Rectal smooth muscle tissue (tissue), 1 donor: Measurements from ENCODE around the gene EHBP1.

Experiments used
- H3K27ac ChIP-seq: one replicate; pipeline ENCODE4 v1.7.0; 2013; ENCODE audit warnings: low read depth, low read length, inconsistent platforms
- H3K27me3 ChIP-seq: one replicate; pipeline ENCODE4 v1.7.0; 2013; ENCODE audit warnings: low read length; ENCODE audit not compliant: control insufficient read depth, insufficient read depth
- H3K36me3 ChIP-seq: one replicate; pipeline ENCODE4 v1.7.0; 2013; ENCODE audit warnings: low read length; ENCODE audit not compliant: control insufficient read depth, insufficient read depth
- H3K4me1 ChIP-seq: one replicate; pipeline ENCODE4 v1.7.0; 2013; ENCODE audit warnings: low read length; ENCODE audit not compliant: control insufficient read depth, insufficient read depth
- H3K4me3 ChIP-seq: one replicate; pipeline ENCODE4 v1.7.0; 2013; ENCODE audit warnings: low read length
- H3K9ac ChIP-seq: one replicate; pipeline ENCODE4 v1.7.0; 2013; ENCODE audit warnings: low read length

Gene EHBP1

DNA sequence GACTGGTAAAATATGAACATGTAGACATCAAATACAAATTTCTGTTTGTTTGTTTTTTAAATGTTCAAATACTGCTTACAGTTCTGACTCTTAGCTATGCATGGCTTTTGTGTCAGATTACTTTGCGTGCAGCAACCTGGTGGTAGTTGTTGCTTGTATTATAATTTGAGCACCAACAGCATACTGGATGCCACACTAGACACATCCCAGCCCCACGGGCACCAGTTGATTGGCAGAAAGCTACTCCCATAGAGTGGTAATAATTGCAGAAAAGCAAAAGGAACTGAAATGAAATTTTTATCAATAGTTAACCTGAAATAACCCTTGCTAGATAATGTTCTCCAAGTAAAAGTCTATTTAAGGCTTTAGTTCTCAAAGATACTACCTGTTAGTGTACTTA is 91.6 kb downstream of the EHBP1 start:
- Histone ChIP-seq H3K36me3 (no peaks in the 10 kb centered on the region), H3K4me3 (no peak overlapping the region), H3K9ac (no peak overlapping the region), H3K27ac (no peak overlapping the region), H3K27me3 (no peaks in the 10 kb centered on the region), H3K4me1 (peaks cover 19% of the 10 kb centered on the region)

- H3K27ac ChIP-seq: no peak overlapping the region
- no peaks in the 10 kb centered on the region for H3K36me3 ChIP-seq
- no peak overlapping the region for H3K9ac ChIP-seq
- H3K4me3 ChIP-seq: no peak overlapping the region
- H3K27me3 ChIP-seq: no peaks in the 10 kb centered on the region
- H3K4me1 ChIP-seq: peaks cover 9% of the 10 kb centered on the region
Observed at GRCh38 chr2:62800618-62801017, 95.1 kb downstream of the EHBP1 start.

DNA sequence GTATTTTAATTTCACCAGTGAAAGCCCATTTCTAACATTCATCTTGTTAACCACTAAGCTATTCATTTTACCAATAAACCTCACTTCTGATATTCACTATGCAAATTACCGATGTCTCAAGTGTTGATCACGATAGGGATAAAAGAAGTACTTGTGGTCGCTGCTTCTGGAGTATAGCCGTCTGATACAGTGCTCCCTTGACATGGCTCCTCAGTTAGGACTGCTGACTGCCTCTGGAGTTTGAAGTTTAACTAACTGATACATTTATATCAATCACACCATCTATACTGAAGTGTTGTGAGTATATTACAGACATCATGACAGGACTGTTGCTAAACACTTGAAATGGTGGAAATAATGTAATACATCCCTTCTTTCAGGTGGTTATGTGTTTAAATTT is 95.6 kb downstream of the EHBP1 start:
- Histone ChIP-seq H3K9ac (no peak overlapping the region), H3K4me1 (peaks cover 5% of the 10 kb centered on the region), H3K27me3 (no peaks in the 10 kb centered on the region), H3K36me3 (no peaks in the 10 kb centered on the region), H3K27ac (no peak overlapping the region), H3K4me3 (no peak overlapping the region)

DNA sequence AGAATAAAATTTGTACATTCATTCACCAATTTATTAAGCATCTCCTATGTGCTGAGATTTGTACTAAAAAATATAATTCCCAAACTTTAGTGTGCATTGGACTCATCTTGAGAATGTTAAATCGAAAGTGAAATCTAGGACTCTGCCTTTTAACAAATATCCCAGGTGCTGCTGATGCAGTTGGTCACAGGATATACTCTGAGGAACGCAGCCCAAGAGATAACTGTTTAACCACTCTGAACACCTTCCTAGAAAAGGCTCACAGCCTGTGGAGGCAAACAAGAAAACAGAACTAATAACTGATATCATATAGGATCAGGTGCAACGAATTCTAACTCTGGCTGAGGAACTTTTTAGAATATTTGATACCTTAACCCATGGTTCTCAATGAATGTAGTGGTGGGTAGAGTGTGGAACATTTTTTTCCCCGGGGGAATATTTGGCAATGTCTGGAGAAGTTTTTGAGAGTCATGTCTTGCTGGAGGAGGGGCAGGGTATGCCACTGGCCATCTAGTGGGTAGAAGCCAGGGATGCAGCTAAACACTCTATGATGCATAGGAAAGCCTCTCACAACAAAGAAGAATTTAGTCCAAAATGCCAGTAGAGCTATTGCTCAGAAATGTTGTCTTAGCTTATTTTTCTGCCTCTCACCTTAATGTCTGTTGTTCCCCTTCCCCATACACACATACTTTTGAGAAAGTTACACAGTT is 96.5 kb downstream of the EHBP1 start:
- Histone ChIP-seq H3K9ac (no peak overlapping the region), H3K27ac (no peak overlapping the region)

DNA sequence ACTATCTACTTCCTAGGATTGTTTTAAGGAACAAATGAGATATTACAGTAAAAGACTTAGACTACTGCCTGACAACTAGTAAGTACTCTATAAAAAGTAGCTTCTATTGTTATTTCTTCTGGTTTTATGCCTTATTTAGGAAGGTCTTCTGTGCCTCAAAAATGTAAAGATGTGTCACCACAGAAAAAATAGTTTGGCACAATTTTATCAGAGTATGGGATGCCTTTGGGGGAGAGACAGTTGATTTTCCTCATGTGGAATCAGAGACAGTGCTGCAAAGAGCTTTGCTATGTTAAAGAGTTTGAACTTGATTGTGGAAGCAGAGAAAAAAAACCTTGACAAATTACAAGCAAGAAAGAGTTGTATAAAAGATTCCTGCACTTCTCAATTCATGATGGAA is 98.4 kb downstream of the EHBP1 start:
- H3K36me3 ChIP-seq: no peaks in the 10 kb centered on the region
- no peaks in the 10 kb centered on the region for H3K27me3 ChIP-seq
- H3K27ac ChIP-seq: no peak overlapping the region
- H3K4me3 ChIP-seq: no peak overlapping the region
- peaks cover 2% of the 10 kb centered on the region for H3K4me1 ChIP-seq
- H3K9ac ChIP-seq: no peak overlapping the region

More for the DNA sequence above, 96.5 kb downstream of the EHBP1 start:
- Histone ChIP-seq H3K4me3 (no peak overlapping the region), H3K27me3 (no peaks in the 10 kb centered on the region), H3K36me3 (no peaks in the 10 kb centered on the region), H3K4me1 (peaks cover 2% of the 10 kb centered on the region)

- no peak overlapping the region for H3K9ac ChIP-seq
- H3K4me3 ChIP-seq: no peak overlapping the region
- no peaks in the 10 kb centered on the region for H3K27me3 ChIP-seq
- H3K4me1 ChIP-seq: peaks cover 2% of the 10 kb centered on the region
- no peaks in the 10 kb centered on the region for H3K36me3 ChIP-seq
- no peak overlapping the region for H3K27ac ChIP-seq
Observed at GRCh38 chr2:62806231-62806630, 100.7 kb downstream of the EHBP1 start.

GRCh38 chr2:62808554-62808953 is 103.0 kb downstream of the EHBP1 start:
- no peaks in the 10 kb centered on the region for H3K27me3 ChIP-seq
- H3K27ac ChIP-seq: no peak overlapping the region
- no peaks in the 10 kb centered on the region for H3K4me1 ChIP-seq
- no peak overlapping the region for H3K4me3 ChIP-seq
- no peak overlapping the region for H3K9ac ChIP-seq
- no peaks in the 10 kb centered on the region for H3K36me3 ChIP-seq

GRCh38 chr2:62811086-62811485 is 105.6 kb downstream of the EHBP1 start:
- H3K4me3 ChIP-seq: no peak overlapping the region
- H3K9ac ChIP-seq: no peak overlapping the region
- H3K27ac ChIP-seq: no peak overlapping the region
- H3K27me3 ChIP-seq: no peaks in the 10 kb centered on the region
- no peaks in the 10 kb centered on the region for H3K4me1 ChIP-seq
- no peaks in the 10 kb centered on the region for H3K36me3 ChIP-seq

DNA sequence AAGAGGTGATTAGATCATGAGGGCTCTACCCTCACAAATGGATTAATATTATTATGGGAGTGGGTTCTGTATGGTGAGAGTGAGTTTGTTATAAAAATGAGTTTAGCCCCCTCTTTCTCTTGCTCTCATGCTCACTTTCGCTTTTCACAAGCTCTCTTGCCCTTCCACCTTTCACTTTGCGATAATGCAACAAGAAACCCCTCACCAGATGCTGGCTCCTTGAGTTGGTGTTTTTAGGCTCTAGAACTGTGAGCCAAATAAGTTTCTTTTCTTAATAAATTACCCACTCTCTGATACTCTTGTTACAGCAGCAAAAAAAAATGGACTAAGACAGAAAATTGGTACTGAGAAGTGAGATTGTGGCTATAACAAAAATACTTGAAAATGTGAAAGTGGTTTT is 106.5 kb downstream of the EHBP1 start:
- H3K4me1 ChIP-seq: no peaks in the 10 kb centered on the region
- no peak overlapping the region for H3K9ac ChIP-seq
- no peaks in the 10 kb centered on the region for H3K36me3 ChIP-seq
- no peak overlapping the region for H3K4me3 ChIP-seq
- no peak overlapping the region for H3K27ac ChIP-seq
- no peaks in the 10 kb centered on the region for H3K27me3 ChIP-seq

GRCh38 chr2:62812921-62813825 is 107.7 kb downstream of the EHBP1 start:
- H3K9ac ChIP-seq: no peak overlapping the region
- no peaks in the 10 kb centered on the region for H3K36me3 ChIP-seq
- H3K4me1 ChIP-seq: no peaks in the 10 kb centered on the region
- no peak overlapping the region for H3K4me3 ChIP-seq
- no peaks in the 10 kb centered on the region for H3K27me3 ChIP-seq
- no peak overlapping the region for H3K27ac ChIP-seq

DNA sequence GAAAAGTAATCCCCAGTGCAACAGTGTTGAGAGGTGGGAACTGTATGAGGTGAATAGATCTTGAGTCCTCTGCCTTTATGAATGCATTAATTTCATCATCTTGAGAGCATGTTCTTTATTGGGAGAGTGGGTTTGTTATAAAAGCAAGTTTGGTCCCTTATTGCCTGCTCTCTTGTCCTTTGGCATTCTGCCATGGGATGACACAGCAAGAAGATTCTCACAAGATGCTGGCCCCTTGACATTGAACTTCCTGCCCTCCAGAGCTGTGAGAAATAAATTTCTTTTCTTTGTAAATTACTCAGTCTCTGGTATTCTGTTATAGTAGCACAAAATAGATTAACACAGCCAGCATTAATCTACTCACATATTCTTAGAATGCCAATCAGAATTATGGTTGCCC is 108.6 kb downstream of the EHBP1 start:
- H3K9ac ChIP-seq: no peak overlapping the region
- no peaks in the 10 kb centered on the region for H3K4me1 ChIP-seq
- no peaks in the 10 kb centered on the region for H3K27me3 ChIP-seq
- no peaks in the 10 kb centered on the region for H3K36me3 ChIP-seq
- no peak overlapping the region for H3K27ac ChIP-seq
- no peak overlapping the region for H3K4me3 ChIP-seq

DNA sequence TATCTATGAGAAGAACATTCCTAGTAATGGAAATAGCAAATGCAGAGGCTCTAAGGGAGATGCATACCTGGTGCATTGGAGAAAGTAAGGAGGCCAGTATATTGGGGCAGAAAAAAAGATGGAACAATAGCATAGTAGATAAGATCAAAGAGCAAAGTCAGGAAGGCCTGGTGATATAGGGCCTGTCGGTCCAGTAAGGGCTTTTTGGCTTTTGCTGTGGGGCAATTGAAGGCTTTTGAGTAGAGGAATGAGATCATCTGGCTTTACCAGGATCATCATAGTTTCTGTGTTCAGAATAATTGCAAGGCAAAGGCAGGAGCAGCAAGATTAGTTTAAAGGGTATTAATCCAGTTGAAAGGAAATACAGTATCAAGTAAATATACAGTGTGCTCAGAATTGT is 111.8 kb downstream of the EHBP1 start:
- no peak overlapping the region for H3K27ac ChIP-seq
- H3K4me1 ChIP-seq: no peaks in the 10 kb centered on the region
- no peak overlapping the region for H3K4me3 ChIP-seq
- no peaks in the 10 kb centered on the region for H3K27me3 ChIP-seq
- no peaks in the 10 kb centered on the region for H3K36me3 ChIP-seq
- H3K9ac ChIP-seq: no peak overlapping the region
